Lung (tissue), 12 donors: ENCODE measurements around the gene ZBTB2. TPM values are rescaled to one million over a fixed set of nuclear protein-coding genes. Genes with fewer than 3 reads are reported as not detected.

Experiments used
- ATAC-seq: fragments of 200-7000 bp; cut with Tn5 transposase; one replicate; pipeline ENCODE4 v1.9.1; 2020; ENCODE audit warnings: moderate number of reproducible peaks; ENCODE audit not compliant: insufficient read depth, low FRiP score
- DNase-seq, 3 donors: peaks; one replicate each; pipeline ENCODE4 v3.0.0-alpha.2; 2013 to 2017
- H3K27ac ChIP-seq, 2 donors: one replicate each; pipeline ENCODE4 v1.5.1; 2013; ENCODE audit warnings: mild to moderate bottlenecking in 2 of 2, moderate library complexity in 2 of 2, control low read depth in 1 of 2, inconsistent platforms in 1 of 2, low read depth in 1 of 2, low read length in 1 of 2
- H3K27me3 ChIP-seq, 3 donors: one replicate each; pipeline ENCODE4 v1.5.1; 2013; ENCODE audit warnings: low read length in 2 of 3; ENCODE audit not compliant: control insufficient read depth in 3 of 3, insufficient read depth in 3 of 3
- H3K36me3 ChIP-seq, 4 donors: one replicate each; pipeline ENCODE4 v1.5.1; 2013; ENCODE audit warnings: low read length in 4 of 4, mild to moderate bottlenecking in 1 of 4, moderate library complexity in 1 of 4; ENCODE audit not compliant: control insufficient read depth in 4 of 4, insufficient read depth in 4 of 4
- H3K4me1 ChIP-seq, 5 donors: one replicate each; pipeline ENCODE4 v1.5.1; 2013; ENCODE audit warnings: low read length in 5 of 5, mild to moderate bottlenecking in 2 of 5, moderate library complexity in 1 of 5; ENCODE audit not compliant: control insufficient read depth in 5 of 5, insufficient read depth in 5 of 5
- H3K4me3 ChIP-seq: one replicate; pipeline ENCODE4 v1.5.1; 2013; ENCODE audit warnings: mild to moderate bottlenecking, control low read depth, moderate library complexity
- H3K9ac ChIP-seq, 2 donors: one replicate each; pipeline ENCODE4 v1.5.1; 2013; ENCODE audit warnings: low read length in 2 of 2, control low read depth in 1 of 2; ENCODE audit not compliant: insufficient read depth in 1 of 2
- H3K9me3 ChIP-seq, 4 donors: one replicate each; pipeline ENCODE4 v1.5.1; 2013; ENCODE audit warnings: low read length in 3 of 4, mild to moderate bottlenecking in 1 of 4, moderate library complexity in 1 of 4; ENCODE audit not compliant: control insufficient read depth in 4 of 4, insufficient read depth in 3 of 4
- WGBS, 2 donors: extraction: QIAGEN DNeasy Blood & Tissue Kit; methylation state at CpG; one replicate each; pipeline ENCODE4 v1.1.7; 2013; 5-methylcytosine and 5-hydroxymethylcytosine counted together
- polyA plus RNA-seq, 2 donors: library from polyadenylated mRNA; stranded (reverse); fragments of 200-250 nt; gene quantifications; one replicate each; pipeline ENCODE4 v1.2.1, GENCODE V29; 2013
- total RNA-seq, 2 donors: library from RNA; depleted of rRNA in 1 of 2; stranded (reverse); fragments of >200 nt in 1 of 2; gene quantifications; one replicate each; pipeline ENCODE4 v1.2.1, GENCODE V29; 2014 to 2021
- TF ChIP-seq, protein P1 (sequence below): IDR thresholded peaks from 2 replicates; pipeline ENCODE4 v1.5.1; 2012; ENCODE audit warnings: mild to moderate bottlenecking; ENCODE audit errors: control extremely low read depth, extremely low read depth
- donor health status: control.
- donor health status: control.
- donor health status: Bipolar disorder and iron deficiency.
- donor health status: healthy.
- donor health status: DM: yes; HTN: yes; CAD: no.

The ZBTB2 gene
- total and polyA plus RNA-seq, 4 donors = 8.1 to 13.9 (median 9.8) TPM

DNA sequence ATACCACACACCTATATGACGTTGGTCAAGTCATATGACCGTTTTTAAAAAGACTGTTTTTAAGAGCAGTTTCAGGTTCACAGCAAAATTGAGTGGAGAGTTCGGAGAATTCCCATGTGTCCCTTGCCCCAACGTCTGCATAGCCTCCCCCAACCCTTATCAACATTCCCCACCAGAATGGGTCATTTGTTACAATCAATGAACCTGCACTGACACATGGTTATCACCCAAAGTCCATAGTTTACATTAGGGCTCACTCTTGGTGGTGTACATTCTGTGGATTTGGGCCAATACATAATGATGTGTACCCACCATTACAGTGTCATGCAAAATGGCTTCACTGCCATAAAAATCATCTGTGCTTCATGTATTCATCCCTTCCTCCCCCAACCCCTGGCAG lies 52.0 kb downstream of the ZBTB2 start:
- DNase-seq (no peak), ATAC-seq (no peak)
- Histone ChIP-seq H3K27me3 (no peaks in the 10 kb centered on the region), H3K27ac (no peak overlapping the region), H3K4me1 (peaks cover 0 to 4% (median 0%) of the 10 kb centered on the region in 5 donors), H3K36me3 (peaks cover 0 to 14% (median 7%) of the 10 kb centered on the region in 4 donors), H3K9ac (no peak overlapping the region), H3K9me3 (no peaks in the 10 kb centered on the region), H3K4me3 (no peak overlapping the region)
- TF ChIP-seq, protein P1, sequence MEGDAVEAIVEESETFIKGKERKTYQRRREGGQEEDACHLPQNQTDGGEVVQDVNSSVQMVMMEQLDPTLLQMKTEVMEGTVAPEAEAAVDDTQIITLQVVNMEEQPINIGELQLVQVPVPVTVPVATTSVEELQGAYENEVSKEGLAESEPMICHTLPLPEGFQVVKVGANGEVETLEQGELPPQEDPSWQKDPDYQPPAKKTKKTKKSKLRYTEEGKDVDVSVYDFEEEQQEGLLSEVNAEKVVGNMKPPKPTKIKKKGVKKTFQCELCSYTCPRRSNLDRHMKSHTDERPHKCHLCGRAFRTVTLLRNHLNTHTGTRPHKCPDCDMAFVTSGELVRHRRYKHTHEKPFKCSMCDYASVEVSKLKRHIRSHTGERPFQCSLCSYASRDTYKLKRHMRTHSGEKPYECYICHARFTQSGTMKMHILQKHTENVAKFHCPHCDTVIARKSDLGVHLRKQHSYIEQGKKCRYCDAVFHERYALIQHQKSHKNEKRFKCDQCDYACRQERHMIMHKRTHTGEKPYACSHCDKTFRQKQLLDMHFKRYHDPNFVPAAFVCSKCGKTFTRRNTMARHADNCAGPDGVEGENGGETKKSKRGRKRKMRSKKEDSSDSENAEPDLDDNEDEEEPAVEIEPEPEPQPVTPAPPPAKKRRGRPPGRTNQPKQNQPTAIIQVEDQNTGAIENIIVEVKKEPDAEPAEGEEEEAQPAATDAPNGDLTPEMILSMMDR = no peak
- WGBS, 2 donors = 72 to 83% methylated on average over 4 of the region's 4 CpGs

DNA sequence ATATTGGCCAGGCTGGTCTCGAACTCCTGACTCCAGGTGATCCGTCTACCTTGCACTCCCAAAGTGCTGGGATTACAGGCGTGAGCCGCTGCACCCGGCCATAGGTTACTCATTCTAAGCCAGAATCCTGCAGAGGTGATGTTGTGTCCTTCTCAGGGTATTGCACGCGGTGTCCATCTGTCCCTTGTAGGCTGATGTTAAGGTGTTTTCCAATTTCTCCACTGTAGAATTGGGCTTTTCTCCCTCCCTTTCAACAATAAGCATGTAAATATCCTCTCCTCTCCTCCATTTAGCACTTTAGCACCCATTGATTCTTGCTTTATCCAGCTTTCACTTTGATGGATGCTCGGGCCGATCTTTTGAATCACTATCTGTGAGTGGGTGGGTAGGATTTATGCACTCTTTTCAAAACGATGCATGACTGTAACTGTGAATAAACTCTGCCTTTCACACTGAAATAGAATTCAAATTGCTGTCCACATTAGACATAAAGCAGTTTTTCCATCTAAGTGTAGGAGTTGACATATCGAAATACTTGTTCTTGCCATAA lies 52.6 kb downstream of the ZBTB2 start:
- H3K4me1 ChIP-seq = peaks cover 0 to 4% (median 0%) of the 10 kb centered on the region in 5 donors
- H3K4me3 ChIP-seq = no peak overlapping the region
- TF ChIP-seq, protein P1 = no peak
- H3K9ac ChIP-seq = no peak overlapping the region
- H3K36me3 ChIP-seq = peaks cover 0 to 14% (median 7%) of the 10 kb centered on the region in 4 donors
- WGBS, 2 donors = 92 to 94% methylated on average over 11 of the region's 11 CpGs
- no peak overlapping the region for H3K27ac ChIP-seq
- H3K9me3 ChIP-seq = no peaks in the 10 kb centered on the region
- no peaks in the 10 kb centered on the region for H3K27me3 ChIP-seq
- ATAC-seq = no peak
- no peak for DNase-seq

DNA sequence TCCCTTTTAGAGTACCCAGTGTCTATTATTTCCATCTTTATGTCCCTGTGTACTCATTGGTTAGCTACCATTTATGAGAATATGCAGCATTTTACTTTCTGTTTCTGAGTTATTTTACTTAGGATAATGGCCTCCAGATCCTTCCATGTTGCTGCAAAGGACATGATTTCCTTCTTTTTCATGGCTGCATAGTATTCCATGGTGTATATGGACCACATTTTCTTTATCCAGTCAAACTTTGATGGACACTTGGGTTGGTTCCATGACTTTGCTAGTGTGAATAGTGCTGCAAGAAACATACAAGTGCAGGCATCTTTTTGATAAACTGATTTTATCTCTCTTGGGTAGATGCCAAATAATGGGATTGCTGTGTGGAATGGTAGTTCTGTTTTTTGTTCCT lies 55.4 kb downstream of the ZBTB2 start:
- no peaks in the 10 kb centered on the region for H3K9me3 ChIP-seq
- peaks cover 2 to 16% (median 8%) of the 10 kb centered on the region in 4 donors for H3K36me3 ChIP-seq
- peaks cover 0 to 9% (median 0%) of the 10 kb centered on the region in 5 donors for H3K4me1 ChIP-seq
- no peak overlapping the region for H3K27ac ChIP-seq
- DNase-seq (no peak), ATAC-seq (no peak)
- no peak overlapping the region for H3K4me3 ChIP-seq
- TF ChIP-seq, protein P1 = no peak
- H3K27me3 ChIP-seq = no peaks in the 10 kb centered on the region
- no peak overlapping the region for H3K9ac ChIP-seq
